KMS-11 (cell line): ENCODE measurements around the gene HAO2.

Source experiments
- H2AFZ ChIP-seq: fragments of 200-600 bp; sonication (generic); 2 replicates; pipeline ENCODE4 v1.6.1; 2016; ENCODE audit warnings: antibody characterized with exemption, mixed run types, low read depth
- H3K27ac ChIP-seq: fragments of 200-600 bp; sonication (generic); 2 replicates; pipeline ENCODE4 v1.6.1; 2016; ENCODE audit warnings: mild to moderate bottlenecking, mixed run types
- H3K27me3 ChIP-seq: fragments of 200-600 bp; sonication (generic); 2 replicates; pipeline ENCODE4 v1.6.1; 2017; ENCODE audit warnings: mild to moderate bottlenecking, low read depth, mixed run types, moderate library complexity; ENCODE audit not compliant: insufficient read depth
- H3K36me3 ChIP-seq: fragments of 200-600 bp; sonication (generic); 2 replicates; pipeline ENCODE4 v1.6.1; 2017; ENCODE audit warnings: mild to moderate bottlenecking, mixed run types; ENCODE audit not compliant: insufficient read depth
- H3K4me1 ChIP-seq: fragments of 200-600 bp; sonication (generic); 2 replicates; pipeline ENCODE4 v1.6.1; 2016; ENCODE audit warnings: mild to moderate bottlenecking, low read depth, mixed run types; ENCODE audit not compliant: poor library complexity, severe bottlenecking
- H3K4me2 ChIP-seq: fragments of 200-600 bp; sonication (generic); 2 replicates; pipeline ENCODE4 v1.7.0; 2016; ENCODE audit warnings: mild to moderate bottlenecking, mixed run types
- H3K4me3 ChIP-seq: fragments of 200-600 bp; sonication (generic); IDR thresholded peaks from 2 replicates; pipeline ENCODE4 v1.6.1; 2017; ENCODE audit warnings: low read depth, low read length, mixed read lengths; ENCODE audit not compliant: insufficient read depth
- H3K79me2 ChIP-seq: fragments of 200-600 bp; sonication (generic); 2 replicates; pipeline ENCODE4 v1.6.1; 2016; ENCODE audit warnings: low read depth, mixed run types; ENCODE audit not compliant: insufficient read depth
- H3K9ac ChIP-seq: fragments of 200-600 bp; sonication (generic); 2 replicates; pipeline ENCODE4 v1.6.1; 2016; ENCODE audit warnings: mild to moderate bottlenecking, mixed run types
- H4K20me1 ChIP-seq: fragments of 200-600 bp; sonication (generic); 2 replicates; pipeline ENCODE4 v1.6.1; 2016; ENCODE audit warnings: mild to moderate bottlenecking, mixed run types; ENCODE audit not compliant: insufficient read depth
- TF ChIP-seq, protein P1 (sequence below): fragments of 200-600 bp; sonication (generic); conservative IDR thresholded peaks from 2 replicates; pipeline ENCODE4 v1.6.1; 2017; ENCODE audit warnings: low read depth, mild to moderate bottlenecking, antibody characterized with exemption, low read length, moderate library complexity, mixed read lengths

The HAO2 gene

DNA sequence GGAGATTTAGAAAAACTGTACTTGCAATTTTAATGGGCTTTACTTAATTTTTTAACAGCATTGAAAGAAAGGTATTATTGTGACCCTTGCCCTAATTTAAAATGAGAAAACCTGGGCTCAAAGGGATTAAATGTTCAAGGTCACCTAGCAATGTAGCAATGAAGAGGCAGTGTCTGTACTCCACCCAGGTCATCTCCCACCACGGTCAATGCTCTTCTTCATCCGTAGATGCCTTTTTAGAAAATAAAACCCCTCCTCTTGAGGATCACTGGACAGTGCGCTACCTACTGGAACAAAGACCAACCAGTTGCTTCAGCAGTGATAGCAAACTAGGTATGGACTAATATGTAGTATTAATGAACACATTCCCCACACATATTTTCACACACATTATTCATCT is 29.8 kb upstream of the HAO2 start:
- TF ChIP-seq, protein P1, sequence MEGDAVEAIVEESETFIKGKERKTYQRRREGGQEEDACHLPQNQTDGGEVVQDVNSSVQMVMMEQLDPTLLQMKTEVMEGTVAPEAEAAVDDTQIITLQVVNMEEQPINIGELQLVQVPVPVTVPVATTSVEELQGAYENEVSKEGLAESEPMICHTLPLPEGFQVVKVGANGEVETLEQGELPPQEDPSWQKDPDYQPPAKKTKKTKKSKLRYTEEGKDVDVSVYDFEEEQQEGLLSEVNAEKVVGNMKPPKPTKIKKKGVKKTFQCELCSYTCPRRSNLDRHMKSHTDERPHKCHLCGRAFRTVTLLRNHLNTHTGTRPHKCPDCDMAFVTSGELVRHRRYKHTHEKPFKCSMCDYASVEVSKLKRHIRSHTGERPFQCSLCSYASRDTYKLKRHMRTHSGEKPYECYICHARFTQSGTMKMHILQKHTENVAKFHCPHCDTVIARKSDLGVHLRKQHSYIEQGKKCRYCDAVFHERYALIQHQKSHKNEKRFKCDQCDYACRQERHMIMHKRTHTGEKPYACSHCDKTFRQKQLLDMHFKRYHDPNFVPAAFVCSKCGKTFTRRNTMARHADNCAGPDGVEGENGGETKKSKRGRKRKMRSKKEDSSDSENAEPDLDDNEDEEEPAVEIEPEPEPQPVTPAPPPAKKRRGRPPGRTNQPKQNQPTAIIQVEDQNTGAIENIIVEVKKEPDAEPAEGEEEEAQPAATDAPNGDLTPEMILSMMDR, result no peak
- H2AFZ ChIP-seq, result no peak overlapping the region
- no peak overlapping the region for H3K9ac ChIP-seq
- no peaks in the 10 kb centered on the region for H3K4me1 ChIP-seq
- no peak overlapping the region for H3K27ac ChIP-seq
- no peak overlapping the region for H3K4me3 ChIP-seq
- no peaks in the 10 kb centered on the region for H4K20me1 ChIP-seq
- H3K36me3 ChIP-seq, result no peaks in the 10 kb centered on the region
- no peaks in the 10 kb centered on the region for H3K79me2 ChIP-seq
- no peak overlapping the region for H3K4me2 ChIP-seq
- no peaks in the 10 kb centered on the region for H3K27me3 ChIP-seq

DNA sequence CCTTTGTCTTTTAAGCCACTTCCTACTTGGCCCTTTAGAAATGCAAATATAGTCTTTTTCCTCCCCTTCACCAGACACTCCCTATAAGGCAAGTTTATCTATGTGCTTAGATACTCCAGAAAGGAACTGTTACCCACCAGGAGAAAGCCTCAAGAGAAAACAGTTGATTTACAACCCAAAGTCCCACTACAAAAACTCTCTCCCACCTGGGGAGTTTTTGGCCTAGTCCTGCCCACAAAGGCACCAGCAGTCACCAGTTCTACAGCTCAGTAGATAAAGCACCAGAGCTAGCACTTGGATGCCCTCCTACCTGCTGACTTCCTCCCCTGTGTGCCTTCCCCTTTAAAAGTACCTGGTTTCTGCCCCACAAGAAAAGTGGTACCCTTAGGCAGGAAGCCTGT is 27.7 kb upstream of the HAO2 start:
- Histone ChIP-seq H4K20me1 (no peaks in the 10 kb centered on the region), H3K27ac (no peak overlapping the region), H3K36me3 (no peaks in the 10 kb centered on the region), H3K4me2 (no peak overlapping the region), H3K79me2 (no peaks in the 10 kb centered on the region), H2AFZ (no peak overlapping the region), H3K4me1 (no peaks in the 10 kb centered on the region), H3K4me3 (no peak overlapping the region), H3K9ac (no peak overlapping the region), H3K27me3 (no peaks in the 10 kb centered on the region)
- TF ChIP-seq, protein P1, result no peak

DNA sequence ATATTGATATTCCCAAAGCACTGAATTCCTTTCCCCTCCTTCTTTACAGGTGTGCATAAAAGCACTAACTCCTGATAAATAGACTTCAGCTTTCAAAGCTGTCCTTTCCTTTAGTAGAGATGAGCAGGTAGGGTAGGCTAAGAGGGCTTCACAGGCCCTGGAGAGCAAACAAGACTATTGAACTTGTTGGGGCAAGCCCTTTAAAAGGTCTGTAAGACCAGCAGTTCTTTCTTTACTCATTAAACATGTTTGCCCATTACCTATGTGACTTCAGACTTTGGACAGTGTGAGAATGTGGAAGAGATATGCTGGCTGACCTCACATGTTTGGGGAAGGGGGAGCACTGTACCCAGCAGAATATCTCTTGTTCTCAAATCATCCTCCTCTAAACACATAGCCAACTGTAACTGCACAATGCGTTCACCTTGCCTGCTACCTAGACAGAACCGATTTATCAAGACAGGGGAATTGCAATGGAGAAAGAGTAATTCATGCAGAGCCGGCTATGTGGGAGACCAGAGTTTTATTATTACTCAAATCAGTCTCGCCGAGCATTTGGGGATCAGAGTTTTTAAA is 27.1 kb upstream of the HAO2 start:
- Histone ChIP-seq H2AFZ (no peak overlapping the region), H3K79me2 (no peaks in the 10 kb centered on the region), H3K9ac (no peak overlapping the region), H3K27me3 (no peaks in the 10 kb centered on the region), H3K27ac (no peak overlapping the region), H4K20me1 (no peaks in the 10 kb centered on the region), H3K4me1 (no peaks in the 10 kb centered on the region), H3K4me2 (no peak overlapping the region), H3K4me3 (no peak overlapping the region), H3K36me3 (no peaks in the 10 kb centered on the region)
- TF ChIP-seq, protein P1, result no peak

DNA sequence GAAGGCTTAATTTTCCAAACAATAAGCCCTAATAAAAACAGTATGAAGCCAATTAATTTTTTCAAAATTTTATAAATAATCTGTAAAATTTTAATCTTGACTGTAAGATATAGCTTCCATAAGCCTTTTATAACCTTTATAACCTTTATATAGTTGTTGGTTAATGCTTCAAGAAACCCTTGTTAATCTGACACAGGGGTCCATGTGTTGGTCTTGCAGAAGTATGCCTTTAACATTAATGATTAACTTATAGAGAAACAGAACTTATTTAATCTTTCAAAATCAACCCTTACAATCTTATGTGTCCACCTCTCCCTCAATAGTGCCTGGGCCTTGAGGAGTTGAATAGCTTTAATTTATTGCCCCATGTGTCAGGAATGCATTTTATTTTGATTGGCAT is 23.2 kb upstream of the HAO2 start:
- H3K27me3 ChIP-seq, result no peaks in the 10 kb centered on the region
- no peak overlapping the region for H2AFZ ChIP-seq
- H3K36me3 ChIP-seq, result no peaks in the 10 kb centered on the region
- H3K4me2 ChIP-seq, result no peak overlapping the region
- no peaks in the 10 kb centered on the region for H3K79me2 ChIP-seq
- H3K9ac ChIP-seq, result no peak overlapping the region
- H3K4me1 ChIP-seq, result peaks cover 9% of the 10 kb centered on the region
- TF ChIP-seq, protein P1, result no peak
- no peak overlapping the region for H3K27ac ChIP-seq
- H3K4me3 ChIP-seq, result no peak overlapping the region
- no peaks in the 10 kb centered on the region for H4K20me1 ChIP-seq
